Activated CD4-positive, alpha-beta T cell treated with anti-CD3 and anti-CD28 coated beads, Interleukin-2, amount 10 ng/mL, durations not matched to agents 24 days and 14 days (primary cell): ENCODE measurements around the gene RAB27A. TPM values are rescaled to one million over a fixed set of nuclear protein-coding genes. Genes with fewer than 3 reads are reported as not detected.
"Not testable (repeated sequence)": the region's sequence is repeated elsewhere in the genome, so short reads cannot be mapped to it uniquely, and the experiment has no call there.

Source experiments
- DNase-seq: peaks from one replicate; pipeline ENCODE4 v3.0.0; 2022
- H3K27ac Mint-ChIP-seq: one replicate; pipeline ENCODE4 v1.8.0; 2022; ENCODE audit warnings: mild to moderate bottlenecking, mixed read lengths
- H3K27me3 Mint-ChIP-seq: one replicate; pipeline ENCODE4 v1.8.0; 2022; ENCODE audit warnings: mixed read lengths
- H3K36me3 Mint-ChIP-seq: one replicate; pipeline ENCODE4 v1.8.0; 2022; ENCODE audit warnings: low read depth, mild to moderate bottlenecking, mixed read lengths
- H3K4me1 Mint-ChIP-seq: one replicate; pipeline ENCODE4 v1.8.0; 2021; ENCODE audit warnings: mixed read lengths
- H3K4me3 Mint-ChIP-seq: one replicate; pipeline ENCODE4 v1.8.0; 2022; ENCODE audit warnings: mild to moderate bottlenecking, moderate library complexity, mixed read lengths
- H3K9me3 Mint-ChIP-seq: one replicate; pipeline ENCODE4 v1.8.0; 2021; ENCODE audit warnings: mixed read lengths
- intact Hi-C: fragments of 100-400 bp; cut with micrococcal nuclease; formaldehyde crosslinking; loops from one replicate; pipeline ENCODE4 v1.15.1; 2023
- total RNA-seq: library from RNA; stranded (reverse); gene quantifications from 2 replicates; pipeline ENCODE4 v1.2.3, GENCODE V29; 2022

The RAB27A gene
- total RNA-seq, 1 donor from 2014 or later = 98.8 TPM

GRCh38 chr15:55289011-55289745 is 435 bp downstream of the RAB27A start:
- peaks cover 44% of the 10 kb centered on the region for H3K4me1 Mint-ChIP-seq
- DNase-seq = peak; percentile 81
- peaks cover 32% of the 10 kb centered on the region for H3K36me3 Mint-ChIP-seq
- peak overlapping the region; percentile 95 for H3K4me3 Mint-ChIP-seq
- H3K27ac Mint-ChIP-seq = peak overlapping the region; percentile 94
- no peaks in the 10 kb centered on the region for H3K27me3 Mint-ChIP-seq
- intact Hi-C loops = loop anchor here (2.0 kb wide), 2 partner anchors 22 to 34 kb away; no protein-coding TSS in a partner anchor
- H3K9me3 Mint-ChIP-seq = no peaks in the 10 kb centered on the region

- intact Hi-C loops = loop anchor here (2.0 kb wide), 2 partner anchors 21 to 33 kb away; no protein-coding TSS in a partner anchor
- H3K27ac Mint-ChIP-seq = peak overlapping the region; percentile 94
- H3K9me3 Mint-ChIP-seq = no peaks in the 10 kb centered on the region
- H3K4me1 Mint-ChIP-seq = peaks cover 51% of the 10 kb centered on the region
- no peak for DNase-seq
- peaks cover 32% of the 10 kb centered on the region for H3K36me3 Mint-ChIP-seq
- no peaks in the 10 kb centered on the region for H3K27me3 Mint-ChIP-seq
- H3K4me3 Mint-ChIP-seq = peak overlapping the region; percentile 95
These were observed 1.5 kb downstream of the RAB27A start for GRCh38 chr15:55288006-55288717.

- DNase-seq, H3K9me3 Mint-ChIP-seq, H3K27me3 Mint-ChIP-seq, intact Hi-C loops: not testable (repeated sequence)
- Mint-ChIP-seq H3K4me3 (peak overlapping the region; percentile 95), H3K27ac (peak overlapping the region; percentile 9), H3K36me3 (peaks cover 35% of the 10 kb centered on the region), H3K4me1 (peaks cover 66% of the 10 kb centered on the region)
These were observed 3.0 kb downstream of the RAB27A start for GRCh38 chr15:55286442-55287189.

- intact Hi-C loops = loop anchor here (5.0 kb wide), 1 partner anchor 33 kb away; the partner anchor contains the start of genes PIGB and PIGBOS1
- Mint-ChIP-seq H3K9me3 (no peaks in the 10 kb centered on the region), H3K27me3 (no peaks in the 10 kb centered on the region), H3K27ac (peak overlapping the region; percentile 26), H3K4me3 (no peak overlapping the region), H3K36me3 (peaks cover 45% of the 10 kb centered on the region), H3K4me1 (peaks cover 82% of the 10 kb centered on the region)
- DNase-seq = no peak
These were observed 5.2 kb downstream of the RAB27A start for GRCh38 chr15:55284426-55284825.

- H3K27me3 Mint-ChIP-seq = no peaks in the 10 kb centered on the region
- H3K27ac Mint-ChIP-seq = peak overlapping the region; percentile 83
- H3K36me3 Mint-ChIP-seq = peaks cover 47% of the 10 kb centered on the region
- peak overlapping the region; percentile 55 for H3K4me3 Mint-ChIP-seq
- H3K4me1 Mint-ChIP-seq = peaks cover 85% of the 10 kb centered on the region
- intact Hi-C loops = loop anchor here (5.0 kb wide), 1 partner anchor 34 kb away; the partner anchor contains the start of genes PIGB and PIGBOS1
- no peaks in the 10 kb centered on the region for H3K9me3 Mint-ChIP-seq
- no peak for DNase-seq
These were observed 6.0 kb downstream of the RAB27A start for GRCh38 chr15:55283379-55284147.

- Mint-ChIP-seq H3K9me3 (no peaks in the 10 kb centered on the region), H3K4me1 (peaks cover 84% of the 10 kb centered on the region), H3K27ac (peak overlapping the region; percentile 83), H3K4me3 (peak overlapping the region; percentile 55), H3K36me3 (peaks cover 42% of the 10 kb centered on the region), H3K27me3 (no peaks in the 10 kb centered on the region)
- intact Hi-C loops = loop anchor here (5.0 kb wide), 1 partner anchor 35 kb away; the partner anchor contains the start of genes PIGB and PIGBOS1
- peak; percentile 68 for DNase-seq
These were observed 7.3 kb downstream of the RAB27A start for GRCh38 chr15:55282284-55282833.

GRCh38 chr15:55281517-55282228 is 7.9 kb downstream of the RAB27A start:
- H3K36me3 Mint-ChIP-seq = peaks cover 43% of the 10 kb centered on the region
- H3K27me3 Mint-ChIP-seq = no peaks in the 10 kb centered on the region

GRCh38 chr15:55280589-55280988 is 9.0 kb downstream of the RAB27A start:
- Mint-ChIP-seq H3K36me3 (peaks cover 38% of the 10 kb centered on the region), H3K4me1 (peaks cover 79% of the 10 kb centered on the region), H3K27ac (peak overlapping the region; percentile 83), H3K4me3 (peak overlapping the region; percentile 53)
- intact Hi-C loops = loop anchor here (1.0 to 5.0 kb wide), 6 partner anchors 10 to 59 kb away; partner anchors contain the start of genes PIGB and PIGBOS1
- H3K9me3 Mint-ChIP-seq, H3K27me3 Mint-ChIP-seq, DNase-seq: not testable (repeated sequence)

More at GRCh38 chr15:55281517-55282228, 7.9 kb downstream of the RAB27A start:
- Mint-ChIP-seq H3K27ac (peak overlapping the region; percentile 83), H3K4me1 (peaks cover 86% of the 10 kb centered on the region), H3K4me3 (peak overlapping the region; percentile 55), H3K9me3 (no peaks in the 10 kb centered on the region)
- intact Hi-C loops = loop anchor here (5.0 kb wide), 1 partner anchor 36 kb away; the partner anchor contains the start of genes PIGB and PIGBOS1
- DNase-seq = peak; percentile 64

- no peaks in the 10 kb centered on the region for H3K9me3 Mint-ChIP-seq
- H3K27me3 Mint-ChIP-seq = no peaks in the 10 kb centered on the region
- H3K4me1 Mint-ChIP-seq = peaks cover 79% of the 10 kb centered on the region
- intact Hi-C loops = loop anchor here (1.0 to 5.0 kb wide), 6 partner anchors 10 to 59 kb away; partner anchors contain the start of genes PIGB and PIGBOS1
- H3K4me3 Mint-ChIP-seq = peak overlapping the region; percentile 75
- H3K27ac Mint-ChIP-seq = peak overlapping the region; percentile 95
- DNase-seq = peak; percentile 85
- H3K36me3 Mint-ChIP-seq = peaks cover 38% of the 10 kb centered on the region
These were observed 9.8 kb downstream of the RAB27A start for GRCh38 chr15:55279746-55280351.

- H3K27ac Mint-ChIP-seq = peak overlapping the region; percentile 95
- H3K36me3 Mint-ChIP-seq = peaks cover 35% of the 10 kb centered on the region
- DNase-seq = no peak
- intact Hi-C loops = no loop called here
- no peaks in the 10 kb centered on the region for H3K9me3 Mint-ChIP-seq
- no peaks in the 10 kb centered on the region for H3K27me3 Mint-ChIP-seq
- peak overlapping the region; percentile 75 for H3K4me3 Mint-ChIP-seq
- peaks cover 74% of the 10 kb centered on the region for H3K4me1 Mint-ChIP-seq
These were observed 10.4 kb downstream of the RAB27A start for GRCh38 chr15:55279100-55279745.

GRCh38 chr15:55277715-55278114 is 11.9 kb downstream of the RAB27A start:
- H3K27me3 Mint-ChIP-seq = no peaks in the 10 kb centered on the region
- peaks cover 74% of the 10 kb centered on the region for H3K4me1 Mint-ChIP-seq
- DNase-seq = no peak
- peaks cover 45% of the 10 kb centered on the region for H3K36me3 Mint-ChIP-seq
- peak overlapping the region; percentile 93 for H3K27ac Mint-ChIP-seq
- intact Hi-C loops = no loop called here
- peaks cover 10% of the 10 kb centered on the region for H3K9me3 Mint-ChIP-seq
- peak overlapping the region; percentile 72 for H3K4me3 Mint-ChIP-seq
